GM12874 (cell line): ENCODE data around the gene TMA7.

Experiments
- CTCF ChIP-seq: IDR thresholded peaks from 2 replicates; pipeline ENCODE4 v1.5.1; 2011; ENCODE audit warnings: low read depth, mild to moderate bottlenecking, control low read depth, low read length, moderate library complexity; ENCODE audit not compliant: insufficient read depth

TMA7 gene

DNA sequence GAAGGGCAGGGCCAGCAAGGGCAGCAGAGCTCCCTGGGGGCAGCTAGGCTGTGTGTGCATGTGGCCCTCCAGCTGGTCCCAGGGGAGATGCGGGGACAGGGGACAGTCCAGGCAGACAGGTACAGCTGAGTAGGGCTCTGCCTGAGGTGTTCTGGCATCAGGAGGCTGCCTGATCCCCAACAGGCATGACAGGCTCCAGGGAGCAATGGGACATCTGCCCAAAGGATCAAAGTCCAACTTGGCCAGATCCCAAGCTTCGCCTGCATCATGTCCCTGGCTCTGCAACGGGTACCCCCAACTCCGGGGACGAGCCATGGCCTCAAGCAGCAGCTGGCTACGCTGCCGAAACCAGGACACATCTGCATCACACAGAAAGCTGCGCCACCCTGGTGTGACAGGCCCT is 28.3 kb downstream of the TMA7 start:
- no peak for TF ChIP-seq CTCF

GRCh38 chr3:48469046-48469915 is 29.2 kb downstream of the TMA7 start:
- no peak for TF ChIP-seq CTCF

GRCh38 chr3:48470286-48470685 is 30.2 kb downstream of the TMA7 start:
- TF ChIP-seq CTCF = no peak

- no peak for TF ChIP-seq CTCF
Observed at GRCh38 chr3:48472673-48472922, 32.5 kb downstream of the TMA7 start.

GRCh38 chr3:48472923-48473616 is 33.0 kb downstream of the TMA7 start:
- TF ChIP-seq CTCF = peak; percentile 65

DNA sequence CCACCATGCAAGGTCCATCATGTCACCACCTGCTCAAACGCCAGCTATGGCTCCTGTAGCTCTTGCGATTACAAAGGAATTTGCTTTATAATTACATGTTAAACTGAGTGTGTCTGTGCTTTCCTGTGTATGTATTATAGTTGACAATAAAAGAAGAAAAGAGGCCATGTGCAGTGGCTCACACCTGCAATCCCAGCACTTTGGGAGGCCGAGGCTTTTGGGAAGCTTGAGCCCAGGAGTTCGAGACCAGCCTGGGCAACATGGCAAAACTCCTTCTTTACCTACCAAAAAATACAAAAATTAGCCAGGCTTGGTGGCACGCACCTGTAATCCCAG is 33.5 kb downstream of the TMA7 start:
- no peak for TF ChIP-seq CTCF

DNA sequence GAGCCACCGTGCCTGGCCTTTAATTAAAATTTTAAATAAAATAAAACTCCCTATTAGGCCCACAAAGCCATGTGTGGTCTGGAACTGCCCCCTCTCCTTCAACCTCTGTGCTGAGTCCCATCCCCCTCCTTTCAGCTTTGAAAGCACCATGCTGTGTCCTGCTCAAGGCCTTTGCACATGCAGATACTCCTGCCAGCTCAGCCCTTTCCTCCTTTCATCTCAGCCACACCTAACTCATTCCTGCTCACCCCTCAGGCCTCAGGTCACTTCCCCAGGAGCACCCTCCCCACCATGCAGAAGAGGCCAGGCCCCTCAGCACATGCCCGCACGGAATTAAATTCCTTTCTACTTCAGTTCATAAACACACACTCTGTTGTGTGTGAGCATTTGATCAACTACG is 34.6 kb downstream of the TMA7 start:
- no peak for TF ChIP-seq CTCF
